Retinal pigment epithelial cell (primary cell): ENCODE data around the gene MARS2.

ENCODE experiments used
- DNase-seq: peaks from one replicate; pipeline ENCODE4 v3.0.0-alpha.2; 2010; ENCODE audit warnings: low read depth
- H3K4me3 ChIP-seq: 2 replicates; pipeline ENCODE4 v1.5.1; 2011; ENCODE audit warnings: mild to moderate bottlenecking, low read length, control low read depth, moderate library complexity
- CTCF ChIP-seq: conservative IDR thresholded peaks from 2 replicates; pipeline ENCODE4 v1.5.1; 2011; ENCODE audit warnings: low read depth, low read length, control low read depth, inconsistent platforms

The MARS2 gene

GRCh38 chr2:197705121-197705911, at the start of gene MARS2:
TSS of gene MARS2 (plus strand) at chr2:197705369. CDS start at chr2:197705406, 37 bp downstream.
- no peak for TF ChIP-seq CTCF
- peak within 1 kb of the TSS; percentile 88 for H3K4me3 ChIP-seq
- DNase-seq, result peak; percentile 55

- no peak for TF ChIP-seq CTCF
- no peak overlapping the region for H3K4me3 ChIP-seq
- DNase-seq, result no peak
These were observed 47.6 kb upstream of the MARS2 start for GRCh38 chr2:197657562-197657961.

GRCh38 chr2:197661626-197662025, 43.5 kb upstream of the MARS2 start:
- H3K4me3 ChIP-seq, result no peak overlapping the region
- TF ChIP-seq CTCF, result no peak
- DNase-seq, result no peak

- no peak overlapping the region for H3K4me3 ChIP-seq
- TF ChIP-seq CTCF, result no peak
- no peak for DNase-seq
These were observed 38.9 kb upstream of the MARS2 start for GRCh38 chr2:197666277-197666676.

- no peak overlapping the region for H3K4me3 ChIP-seq
- no peak for TF ChIP-seq CTCF
- no peak for DNase-seq
These were observed 36.9 kb upstream of the MARS2 start for GRCh38 chr2:197668296-197668695.

GRCh38 chr2:197669077-197669476, 36.1 kb upstream of the MARS2 start:
- H3K4me3 ChIP-seq, result no peak overlapping the region
- no peak for DNase-seq
- no peak for TF ChIP-seq CTCF

- TF ChIP-seq CTCF, result no peak
- H3K4me3 ChIP-seq, result no peak overlapping the region
- DNase-seq, result no peak
These were observed 32.7 kb upstream of the MARS2 start for GRCh38 chr2:197672371-197672893.
